ENCODE results near the gene MED15. TPM values are rescaled to one million over a fixed set of nuclear protein-coding genes. Genes with fewer than 3 reads are reported as not detected.

MED15 gene
- total RNA-seq, 1 donor from 2014 or later, result 84.5 TPM

DNA sequence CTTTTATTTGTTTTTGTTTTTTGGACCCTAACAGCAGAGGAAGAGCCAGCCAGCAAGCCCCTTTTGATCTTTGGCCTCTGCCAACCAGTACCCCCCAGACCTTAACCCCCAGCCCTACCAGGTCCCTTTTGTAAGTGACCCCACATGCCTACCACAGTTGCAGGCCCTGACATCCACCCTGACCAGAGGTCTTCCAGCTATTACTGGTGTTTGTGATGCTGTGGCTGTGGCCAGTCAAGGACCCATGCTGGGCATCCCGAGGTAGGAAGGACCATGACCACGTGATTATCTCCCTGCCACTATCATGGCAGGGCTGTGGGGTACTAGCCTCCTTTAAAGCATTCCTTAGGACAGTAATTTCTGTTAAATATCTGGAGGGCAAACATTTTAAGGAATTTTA, 9.0 kb downstream of the MED15 start:
- Mint-ChIP-seq H3K27me3 (ENCODE audit: low read depth) (no peaks in the 10 kb centered on the region), H3K9me3 (no peaks in the 10 kb centered on the region), H3K4me3 (no peak overlapping the region), H3K4me1 (peaks cover 42% of the 10 kb centered on the region), H3K36me3 (ENCODE audit: low read depth) (no peaks in the 10 kb centered on the region), H3K27ac (ENCODE audit: unreplicated experiment) (no peak overlapping the region)
- TF ChIP-seq, protein P1, sequence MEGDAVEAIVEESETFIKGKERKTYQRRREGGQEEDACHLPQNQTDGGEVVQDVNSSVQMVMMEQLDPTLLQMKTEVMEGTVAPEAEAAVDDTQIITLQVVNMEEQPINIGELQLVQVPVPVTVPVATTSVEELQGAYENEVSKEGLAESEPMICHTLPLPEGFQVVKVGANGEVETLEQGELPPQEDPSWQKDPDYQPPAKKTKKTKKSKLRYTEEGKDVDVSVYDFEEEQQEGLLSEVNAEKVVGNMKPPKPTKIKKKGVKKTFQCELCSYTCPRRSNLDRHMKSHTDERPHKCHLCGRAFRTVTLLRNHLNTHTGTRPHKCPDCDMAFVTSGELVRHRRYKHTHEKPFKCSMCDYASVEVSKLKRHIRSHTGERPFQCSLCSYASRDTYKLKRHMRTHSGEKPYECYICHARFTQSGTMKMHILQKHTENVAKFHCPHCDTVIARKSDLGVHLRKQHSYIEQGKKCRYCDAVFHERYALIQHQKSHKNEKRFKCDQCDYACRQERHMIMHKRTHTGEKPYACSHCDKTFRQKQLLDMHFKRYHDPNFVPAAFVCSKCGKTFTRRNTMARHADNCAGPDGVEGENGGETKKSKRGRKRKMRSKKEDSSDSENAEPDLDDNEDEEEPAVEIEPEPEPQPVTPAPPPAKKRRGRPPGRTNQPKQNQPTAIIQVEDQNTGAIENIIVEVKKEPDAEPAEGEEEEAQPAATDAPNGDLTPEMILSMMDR (conservative IDR thresholded peaks at IDR 0.05), result no peak
- DNase-seq (ENCODE audit: low read depth, low spot score), result no peak

DNA sequence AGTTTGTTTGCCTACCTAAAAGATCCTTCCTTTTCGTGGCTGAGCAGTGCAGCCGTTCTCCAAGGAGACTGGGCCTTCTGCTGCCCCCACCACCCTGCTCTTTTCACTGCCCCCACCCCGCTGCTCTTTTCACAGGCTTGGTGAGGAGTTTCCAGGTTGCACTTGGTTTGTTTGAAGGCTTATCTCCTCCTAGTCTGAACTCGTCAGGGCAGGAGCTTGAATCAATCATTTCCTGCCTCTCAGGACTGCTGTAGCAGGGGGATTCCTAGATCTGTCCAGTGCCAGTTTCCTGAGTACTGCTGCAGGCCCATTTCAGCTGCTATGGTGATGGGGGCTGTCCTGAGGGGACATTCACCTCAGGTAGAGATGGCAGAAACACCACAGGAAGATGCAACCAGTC, 10.0 kb downstream of the MED15 start:
- TF ChIP-seq, protein P1 (conservative IDR thresholded peaks at IDR 0.05), result no peak
- Mint-ChIP-seq H3K36me3 (ENCODE audit: low read depth) (no peaks in the 10 kb centered on the region), H3K4me3 (no peak overlapping the region), H3K9me3 (no peaks in the 10 kb centered on the region), H3K4me1 (peaks cover 36% of the 10 kb centered on the region), H3K27ac (ENCODE audit: unreplicated experiment) (peak overlapping the region; percentile 78), H3K27me3 (ENCODE audit: low read depth) (no peaks in the 10 kb centered on the region)
- DNase-seq (ENCODE audit: low read depth, low spot score), result no peak

GRCh38 chr22:20517841-20518592, 10.6 kb downstream of the MED15 start:
- Mint-ChIP-seq H3K4me1 (peaks cover 39% of the 10 kb centered on the region), H3K36me3 (ENCODE audit: low read depth) (no peaks in the 10 kb centered on the region), H3K27ac (ENCODE audit: unreplicated experiment) (peak overlapping the region; percentile 4), H3K4me3 (peak overlapping the region; percentile 20), H3K27me3 (ENCODE audit: low read depth) (no peaks in the 10 kb centered on the region), H3K9me3 (no peaks in the 10 kb centered on the region)
- TF ChIP-seq, protein P1 (conservative IDR thresholded peaks at IDR 0.05), result no peak
- no peak for DNase-seq (ENCODE audit: low read depth, low spot score)

DNA sequence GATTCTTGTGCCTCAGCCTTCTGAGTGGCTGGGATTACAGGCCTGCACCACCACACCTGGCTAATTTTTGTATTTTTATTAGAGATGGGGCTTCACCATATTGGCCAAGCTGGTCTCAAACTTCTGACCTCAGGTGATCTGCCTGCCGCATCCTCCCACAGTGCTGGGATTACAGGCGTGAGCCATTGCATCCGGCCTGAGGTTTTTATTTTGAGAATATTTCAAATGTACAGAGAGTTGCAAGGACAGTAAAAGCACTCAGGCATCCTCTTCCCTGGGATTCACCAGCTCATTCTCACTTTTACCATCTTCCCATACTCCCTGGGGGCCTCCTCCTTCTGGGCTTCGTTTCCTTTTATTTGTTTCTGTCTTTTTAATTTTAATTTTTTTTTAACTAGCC, 12.1 kb downstream of the MED15 start:
- no peaks in the 10 kb centered on the region for H3K36me3 Mint-ChIP-seq (ENCODE audit: low read depth)
- H3K27ac Mint-ChIP-seq (ENCODE audit: unreplicated experiment), result peak overlapping the region; percentile 91
- H3K27me3 Mint-ChIP-seq (ENCODE audit: low read depth), result no peaks in the 10 kb centered on the region
- H3K4me3 Mint-ChIP-seq, result peak overlapping the region; percentile 27
- no peaks in the 10 kb centered on the region for H3K9me3 Mint-ChIP-seq
- TF ChIP-seq, protein P1 (conservative IDR thresholded peaks at IDR 0.05), result no peak
- DNase-seq (ENCODE audit: low read depth, low spot score), result no peak
- peaks cover 51% of the 10 kb centered on the region for H3K4me1 Mint-ChIP-seq

DNA sequence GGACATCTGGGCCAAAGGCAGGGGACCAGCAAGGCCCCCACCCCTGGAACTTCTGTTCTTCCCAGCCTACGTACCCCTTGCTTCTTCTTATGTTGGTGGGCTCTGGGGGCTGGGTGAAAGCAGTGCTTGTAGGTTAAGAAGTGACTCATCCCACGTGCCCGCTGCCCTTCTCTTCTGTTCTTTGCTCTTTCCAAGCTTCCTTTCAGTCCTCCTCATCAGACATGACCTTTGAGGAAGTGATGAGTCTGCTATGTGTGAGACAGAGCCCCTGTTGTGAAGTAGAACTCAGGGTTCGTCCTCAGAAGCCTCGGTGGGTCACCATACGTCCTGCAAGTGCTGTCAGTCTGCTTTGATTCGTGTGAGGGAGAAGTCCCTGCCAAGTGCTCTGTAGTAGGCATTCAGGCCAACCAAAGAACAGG, 12.7 kb downstream of the MED15 start:
- Mint-ChIP-seq H3K27me3 (ENCODE audit: low read depth) (no peaks in the 10 kb centered on the region), H3K4me1 (peaks cover 51% of the 10 kb centered on the region), H3K36me3 (ENCODE audit: low read depth) (no peaks in the 10 kb centered on the region), H3K27ac (ENCODE audit: unreplicated experiment) (peak overlapping the region; percentile 91), H3K9me3 (no peaks in the 10 kb centered on the region), H3K4me3 (peak overlapping the region; percentile 27)
- no peak for DNase-seq (ENCODE audit: low read depth, low spot score)
- TF ChIP-seq, protein P1 (conservative IDR thresholded peaks at IDR 0.05), result no peak
